Activated CD4-positive, alpha-beta T cell treated with anti-CD3 and anti-CD28 coated beads, Interleukin-2, amount 10 ng/mL, durations not matched to agents 7 days and 5 days (primary cell): ENCODE data around the gene CXCL12. TPM values are rescaled to one million over a fixed set of nuclear protein-coding genes. Genes with fewer than 3 reads are reported as not detected.

Experiments
- CTCF ChIA-PET: fragments of 350-600 bp; sonication (Branson Sonifier 250); formaldehyde crosslinking; loops from one replicate; lab custom pipeline; 2021; ENCODE audit warnings: antibody characterized with exemption; lab: Charles Lee
- POLR2A ChIA-PET: fragments of 350-600 bp; sonication (Branson Sonifier 250); formaldehyde crosslinking; loops from one replicate; lab custom pipeline; 2021; ENCODE audit warnings: antibody characterized with exemption; lab: Charles Lee
- DNase-seq: peaks from one replicate; pipeline ENCODE4 v3.0.0-alpha.2; 2020
- H3K27ac Mint-ChIP-seq: one replicate; pipeline ENCODE4 v1.8.0; 2021; ENCODE audit warnings: mild to moderate bottlenecking, moderate library complexity, mixed read lengths
- H3K27me3 Mint-ChIP-seq: one replicate; pipeline ENCODE4 v1.8.0; 2021; ENCODE audit warnings: mixed read lengths
- H3K36me3 Mint-ChIP-seq: one replicate; pipeline ENCODE4 v1.8.0; 2021; ENCODE audit warnings: low read depth, mixed read lengths
- H3K4me1 Mint-ChIP-seq: one replicate; pipeline ENCODE4 v1.8.0; 2021; ENCODE audit warnings: mixed read lengths
- H3K4me3 Mint-ChIP-seq: one replicate; pipeline ENCODE4 v1.8.0; 2021; ENCODE audit warnings: mild to moderate bottlenecking, moderate library complexity, mixed read lengths
- H3K9me3 Mint-ChIP-seq: one replicate; pipeline ENCODE4 v1.8.0; 2021; ENCODE audit warnings: mixed read lengths
- total RNA-seq, 2 experiments: library from RNA; stranded (reverse); gene quantifications; one replicate each; pipeline ENCODE4 v1.2.3, GENCODE V29; 2021

Gene CXCL12
- total RNA-seq, 2 experiments from 2014 or later, result not detected

DNA sequence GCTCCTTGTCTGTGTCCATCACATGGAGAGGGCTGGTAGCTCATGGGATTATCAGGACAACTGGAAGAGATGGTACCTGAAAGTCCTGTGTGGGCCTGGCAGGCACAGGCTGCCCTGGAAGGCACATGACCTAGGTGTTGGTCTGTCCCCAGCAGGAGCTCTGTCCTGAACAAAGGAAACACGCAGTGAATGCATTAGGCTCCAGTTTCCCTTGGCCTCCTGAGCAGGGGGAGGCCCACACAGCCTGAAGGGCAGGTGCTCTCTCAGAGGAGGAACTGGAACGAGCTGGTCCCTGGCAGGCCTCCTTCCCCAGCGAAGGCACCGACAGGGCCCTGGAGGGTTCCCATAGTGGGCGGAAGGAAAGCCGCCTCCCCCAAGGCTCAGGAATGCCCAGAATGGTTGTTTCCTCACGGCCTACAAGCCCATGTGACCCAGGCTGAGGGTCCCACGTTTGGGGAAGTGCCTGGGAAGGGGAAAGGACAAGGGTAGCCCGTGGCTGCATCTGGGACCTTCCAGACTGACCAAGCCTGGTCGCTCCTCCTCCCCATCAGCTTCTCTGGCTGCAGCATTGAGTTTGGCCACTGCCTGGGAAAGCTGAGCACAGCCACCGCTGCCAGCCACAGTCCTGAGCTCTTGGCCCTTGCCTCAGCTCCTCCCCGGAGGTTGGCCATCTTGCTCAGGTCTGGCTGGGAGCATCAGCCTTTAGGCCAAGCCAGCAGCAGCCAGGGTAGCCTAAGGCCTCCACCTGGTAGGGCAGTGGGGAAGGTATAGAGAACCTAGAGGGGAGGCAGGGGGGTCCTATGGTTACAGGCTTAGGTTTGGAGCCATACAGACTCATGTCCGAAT lies 21.8 kb downstream of the CXCL12 start:
- Mint-ChIP-seq H3K9me3 (no peaks in the 10 kb centered on the region), H3K27ac (no peak overlapping the region), H3K4me3 (no peak overlapping the region), H3K36me3 (no peaks in the 10 kb centered on the region), H3K27me3 (no peaks in the 10 kb centered on the region), H3K4me1 (no peaks in the 10 kb centered on the region)
- ChIA-PET CTCF (no interaction called here), POLR2A (interaction anchor here (0.6 kb wide), 1 partner anchor 498 kb away, joined by 3 read pairs; no protein-coding TSS in a partner anchor)
- DNase-seq, result no peak

DNA sequence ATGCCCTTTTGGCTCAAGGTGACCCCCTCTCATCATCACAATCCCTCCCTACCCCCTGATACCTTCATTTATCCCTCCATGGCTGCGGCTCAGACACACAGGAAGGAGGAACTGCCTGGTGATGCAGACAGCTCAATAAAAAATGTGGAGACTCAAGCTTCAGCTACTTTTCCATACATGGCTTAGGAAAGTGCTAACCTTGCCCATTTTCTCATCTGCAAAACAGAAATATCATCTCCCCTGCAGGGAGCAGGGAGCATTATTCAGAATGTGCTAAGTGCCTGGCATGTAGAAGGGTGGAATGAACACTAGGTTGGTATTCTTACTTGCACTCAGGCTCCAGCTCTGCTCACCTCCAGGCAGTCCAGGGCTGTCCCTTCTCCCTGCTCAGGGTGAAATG lies 23.8 kb downstream of the CXCL12 start:
- H3K4me1 Mint-ChIP-seq, result no peaks in the 10 kb centered on the region
- no peaks in the 10 kb centered on the region for H3K9me3 Mint-ChIP-seq

DNA sequence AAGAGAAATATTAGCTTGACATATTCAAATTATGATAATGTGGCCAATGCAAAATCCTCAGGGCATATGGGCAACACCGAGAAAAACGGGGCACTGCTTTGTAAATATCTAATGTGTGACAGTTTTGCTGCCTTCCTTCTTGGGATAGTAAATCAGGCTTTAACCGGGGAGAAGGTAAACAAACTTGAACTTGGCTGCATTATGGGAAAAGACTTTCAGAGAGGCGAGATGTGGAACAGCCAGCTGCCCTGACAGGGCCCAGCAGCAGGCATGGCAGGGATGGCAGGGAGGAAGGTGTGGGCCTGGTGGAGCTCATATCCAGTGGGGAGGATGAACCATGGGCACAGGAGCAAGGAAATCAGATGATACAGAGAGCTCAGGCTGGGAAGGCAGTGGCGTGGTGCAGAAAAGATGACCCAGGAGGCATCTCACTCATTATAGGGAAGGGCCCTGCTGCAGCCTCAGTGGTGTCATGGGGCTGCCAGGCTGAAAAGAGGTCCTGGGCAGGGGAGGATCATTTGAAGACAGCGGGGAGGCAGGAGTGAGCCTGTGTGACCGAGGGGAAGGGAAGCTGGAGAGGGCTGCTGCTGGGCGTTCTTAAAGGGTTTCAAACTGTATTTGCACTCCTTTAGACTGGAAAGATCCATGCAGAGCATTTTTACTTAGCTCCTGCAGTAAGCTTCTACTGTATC lies 26.7 kb downstream of the CXCL12 start:
- no peaks in the 10 kb centered on the region for H3K27me3 Mint-ChIP-seq
- no peaks in the 10 kb centered on the region for H3K36me3 Mint-ChIP-seq
- CTCF ChIA-PET, result interaction anchor here (1.1 kb wide), 1 partner anchor 13 kb away, joined by 3 read pairs; no protein-coding TSS in a partner anchor
- no peak overlapping the region for H3K27ac Mint-ChIP-seq
- POLR2A ChIA-PET, result no interaction called here
- H3K4me3 Mint-ChIP-seq, result no peak overlapping the region
- H3K9me3 Mint-ChIP-seq, result no peaks in the 10 kb centered on the region
- DNase-seq, result no peak
- H3K4me1 Mint-ChIP-seq, result no peaks in the 10 kb centered on the region

More for the DNA sequence above, 23.8 kb downstream of the CXCL12 start:
- Mint-ChIP-seq H3K4me3 (no peak overlapping the region), H3K27ac (no peak overlapping the region), H3K36me3 (no peaks in the 10 kb centered on the region), H3K27me3 (no peaks in the 10 kb centered on the region)
- POLR2A ChIA-PET, result no interaction called here
- CTCF ChIA-PET, result no interaction called here
- DNase-seq, result no peak

DNA sequence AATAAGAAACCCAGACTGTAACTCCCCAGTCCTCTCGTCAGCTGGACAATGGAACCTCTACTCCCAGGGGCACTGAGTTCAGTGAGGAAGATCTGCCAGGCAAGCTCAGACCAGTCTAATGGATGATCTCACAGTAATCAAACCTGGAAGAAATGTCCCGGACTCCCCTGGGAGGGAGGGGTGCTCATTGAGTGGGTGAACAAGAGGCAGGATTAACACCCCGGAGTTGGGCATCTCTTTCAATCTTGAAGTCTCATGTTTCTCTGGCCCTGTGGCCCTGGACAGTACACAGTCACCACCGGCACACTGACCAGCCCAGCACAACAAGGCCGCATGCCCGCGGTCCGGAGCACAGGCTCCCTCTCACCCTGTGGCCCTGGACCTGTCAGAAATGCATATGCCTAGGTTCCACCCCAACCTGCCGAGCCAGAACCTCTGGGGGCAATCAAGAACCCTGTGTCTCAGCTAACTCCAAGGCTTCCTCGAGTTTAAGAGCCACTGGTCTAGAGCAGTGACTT lies 27.8 kb downstream of the CXCL12 start:
- POLR2A ChIA-PET, result no interaction called here
- no peaks in the 10 kb centered on the region for H3K4me1 Mint-ChIP-seq

DNA sequence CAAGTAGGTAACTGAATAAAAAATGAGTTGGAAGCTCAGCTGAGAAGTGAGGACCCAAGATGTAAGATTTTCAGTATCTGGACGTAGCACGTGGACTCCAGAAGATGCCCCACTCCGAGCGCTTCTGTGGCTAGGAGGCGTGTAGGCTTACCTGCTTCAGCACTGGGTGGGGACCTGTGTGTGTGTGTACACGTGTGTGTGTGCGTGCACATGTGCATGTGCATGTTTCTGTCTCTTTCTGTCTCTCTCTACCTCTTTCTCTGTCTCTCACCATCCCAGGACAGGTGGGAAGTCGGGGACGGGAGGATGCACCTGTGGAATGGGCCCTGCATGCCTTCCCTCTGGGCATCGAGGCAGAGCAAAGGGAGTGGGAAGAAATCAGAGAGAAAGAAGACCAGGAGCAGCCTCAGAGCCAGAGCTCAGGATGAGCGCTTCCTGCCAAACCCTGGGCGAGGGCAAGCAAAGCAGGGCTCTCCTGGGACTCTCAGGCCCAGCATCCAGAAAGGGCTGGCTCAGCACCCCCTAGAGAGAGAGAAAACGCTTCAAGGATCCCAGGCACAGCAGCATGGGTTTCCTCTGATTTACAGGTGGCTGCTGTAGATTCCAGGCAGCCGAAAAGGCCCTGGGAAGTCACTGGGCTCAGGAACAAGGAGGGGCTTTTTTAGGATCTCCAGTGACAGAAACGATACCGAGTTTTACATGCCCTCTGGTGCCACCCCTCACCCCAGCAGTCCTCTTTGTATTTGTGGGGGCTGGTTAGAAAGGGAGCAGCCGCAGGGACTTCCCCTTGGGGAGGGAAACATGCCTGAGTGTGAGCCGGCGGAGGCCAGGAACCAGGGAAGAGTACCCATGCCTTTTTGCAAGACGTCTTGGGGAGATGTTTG lies 28.5 kb downstream of the CXCL12 start:
- ChIA-PET CTCF (interaction anchor here (1.4 kb wide), 1 partner anchor 10 kb away, joined by 4 read pairs; no protein-coding TSS in a partner anchor), POLR2A (no interaction called here)
- no peak for DNase-seq
- no peak overlapping the region for H3K27ac Mint-ChIP-seq
- H3K4me1 Mint-ChIP-seq, result no peaks in the 10 kb centered on the region
- H3K9me3 Mint-ChIP-seq, result no peaks in the 10 kb centered on the region
- H3K36me3 Mint-ChIP-seq, result no peaks in the 10 kb centered on the region
- H3K27me3 Mint-ChIP-seq, result peaks cover 3% of the 10 kb centered on the region
- no peak overlapping the region for H3K4me3 Mint-ChIP-seq

More for the DNA sequence above, 27.8 kb downstream of the CXCL12 start:
- Mint-ChIP-seq H3K4me3 (no peak overlapping the region), H3K9me3 (no peaks in the 10 kb centered on the region), H3K27me3 (peaks cover 2% of the 10 kb centered on the region), H3K27ac (no peak overlapping the region), H3K36me3 (no peaks in the 10 kb centered on the region)
- DNase-seq, result no peak
- CTCF ChIA-PET, result interaction anchor here (0.6 to 1.4 kb wide), 2 partner anchors 10 to 429 kb away, joined by 4 to 6 read pairs; no protein-coding TSS in a partner anchor

DNA sequence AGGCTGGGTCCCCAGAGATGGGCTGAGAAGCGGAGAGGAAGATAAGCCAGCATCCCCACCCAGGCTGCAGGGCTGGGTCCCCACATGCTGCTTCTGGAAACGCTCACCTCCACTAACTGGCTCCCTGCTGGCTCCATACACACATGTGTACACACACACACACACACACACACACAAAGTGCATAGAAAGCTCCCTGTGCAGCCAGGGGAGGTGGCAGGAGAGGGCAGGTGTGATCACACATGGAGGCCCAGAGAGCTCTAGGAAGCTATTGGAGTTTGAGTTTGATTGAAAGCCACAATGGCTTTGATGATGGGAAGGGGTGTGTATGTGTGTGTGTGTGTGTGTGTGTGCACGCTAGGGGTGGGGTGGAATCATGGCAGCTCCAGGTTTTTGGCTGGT lies 29.3 kb downstream of the CXCL12 start:
- no peak for DNase-seq
- H3K36me3 Mint-ChIP-seq, result no peaks in the 10 kb centered on the region
- CTCF ChIA-PET, result no interaction called here
- POLR2A ChIA-PET, result no interaction called here
- peaks cover 3% of the 10 kb centered on the region for H3K27me3 Mint-ChIP-seq
- H3K27ac Mint-ChIP-seq, result no peak overlapping the region
- no peaks in the 10 kb centered on the region for H3K4me1 Mint-ChIP-seq
- no peak overlapping the region for H3K4me3 Mint-ChIP-seq
- no peaks in the 10 kb centered on the region for H3K9me3 Mint-ChIP-seq

DNA sequence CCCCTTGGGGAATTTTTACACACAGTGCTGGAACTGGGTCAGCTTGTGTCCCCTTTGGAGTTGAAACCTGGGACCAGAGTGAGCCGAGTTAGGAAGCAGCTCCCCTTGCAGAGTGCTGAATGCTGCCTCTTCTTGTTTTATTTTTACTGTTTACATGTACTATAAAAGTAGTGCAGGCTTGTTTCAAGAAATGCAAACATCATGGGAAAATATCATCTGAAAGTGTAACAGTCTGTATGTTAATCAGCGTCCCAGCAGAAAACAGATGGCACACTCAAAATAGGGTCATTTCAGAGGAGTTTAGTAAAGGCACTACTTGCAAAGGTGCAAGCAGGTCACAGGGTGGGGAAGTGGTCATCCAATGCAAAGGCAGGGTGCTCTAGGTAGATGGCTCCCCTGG lies 30.1 kb downstream of the CXCL12 start:
- Mint-ChIP-seq H3K36me3 (no peaks in the 10 kb centered on the region), H3K9me3 (no peaks in the 10 kb centered on the region), H3K4me3 (no peak overlapping the region), H3K27me3 (peaks cover 3% of the 10 kb centered on the region), H3K27ac (no peak overlapping the region), H3K4me1 (no peaks in the 10 kb centered on the region)
- CTCF ChIA-PET, result interaction anchor here (0.9 kb wide), 1 partner anchor 685 kb away, joined by 3 read pairs; no protein-coding TSS in a partner anchor
- POLR2A ChIA-PET, result no interaction called here
- no peak for DNase-seq

DNA sequence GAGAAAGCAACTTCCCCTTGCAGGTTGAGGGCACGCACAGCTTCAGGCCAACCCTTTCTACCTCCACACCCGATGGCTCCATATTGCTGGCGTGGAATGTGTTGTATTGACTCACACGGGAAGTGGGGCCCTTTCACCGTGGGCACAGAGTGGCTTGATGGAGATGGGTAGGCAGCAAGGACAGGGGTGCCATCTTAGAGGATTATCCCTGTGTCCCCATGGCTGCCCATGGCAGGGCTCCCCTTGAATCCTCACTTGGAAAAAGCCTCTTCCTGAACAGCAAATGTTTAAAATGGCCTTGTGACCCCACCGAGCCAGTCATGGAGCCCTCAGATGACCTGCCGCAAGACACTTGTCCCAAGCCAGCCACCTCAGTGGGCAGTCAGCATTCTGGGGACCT lies 31.2 kb downstream of the CXCL12 start:
- no peak overlapping the region for H3K4me3 Mint-ChIP-seq
- no peaks in the 10 kb centered on the region for H3K4me1 Mint-ChIP-seq
- no peak for DNase-seq
- CTCF ChIA-PET, result no interaction called here
- POLR2A ChIA-PET, result no interaction called here
- no peaks in the 10 kb centered on the region for H3K9me3 Mint-ChIP-seq
- H3K27ac Mint-ChIP-seq, result no peak overlapping the region
- H3K27me3 Mint-ChIP-seq, result peaks cover 3% of the 10 kb centered on the region
- no peaks in the 10 kb centered on the region for H3K36me3 Mint-ChIP-seq

DNA sequence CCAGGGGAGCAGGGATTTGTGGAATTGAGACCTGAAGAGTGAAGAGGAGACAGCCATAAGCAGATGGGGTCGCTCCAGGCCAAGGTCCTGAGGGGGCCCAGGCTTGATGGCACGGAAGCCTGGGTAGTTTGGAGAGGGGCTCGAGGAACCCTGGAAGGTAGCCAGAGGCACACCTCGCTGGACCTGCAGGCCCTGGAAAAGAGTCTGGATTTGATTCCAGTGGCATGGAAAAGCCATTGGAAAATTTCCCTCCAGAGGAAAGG lies 31.8 kb downstream of the CXCL12 start:
- Mint-ChIP-seq H3K36me3 (no peaks in the 10 kb centered on the region), H3K4me1 (no peaks in the 10 kb centered on the region), H3K27ac (no peak overlapping the region), H3K9me3 (no peaks in the 10 kb centered on the region), H3K4me3 (no peak overlapping the region), H3K27me3 (peaks cover 3% of the 10 kb centered on the region)
- CTCF ChIA-PET, result no interaction called here
- POLR2A ChIA-PET, result no interaction called here
- DNase-seq, result no peak

DNA sequence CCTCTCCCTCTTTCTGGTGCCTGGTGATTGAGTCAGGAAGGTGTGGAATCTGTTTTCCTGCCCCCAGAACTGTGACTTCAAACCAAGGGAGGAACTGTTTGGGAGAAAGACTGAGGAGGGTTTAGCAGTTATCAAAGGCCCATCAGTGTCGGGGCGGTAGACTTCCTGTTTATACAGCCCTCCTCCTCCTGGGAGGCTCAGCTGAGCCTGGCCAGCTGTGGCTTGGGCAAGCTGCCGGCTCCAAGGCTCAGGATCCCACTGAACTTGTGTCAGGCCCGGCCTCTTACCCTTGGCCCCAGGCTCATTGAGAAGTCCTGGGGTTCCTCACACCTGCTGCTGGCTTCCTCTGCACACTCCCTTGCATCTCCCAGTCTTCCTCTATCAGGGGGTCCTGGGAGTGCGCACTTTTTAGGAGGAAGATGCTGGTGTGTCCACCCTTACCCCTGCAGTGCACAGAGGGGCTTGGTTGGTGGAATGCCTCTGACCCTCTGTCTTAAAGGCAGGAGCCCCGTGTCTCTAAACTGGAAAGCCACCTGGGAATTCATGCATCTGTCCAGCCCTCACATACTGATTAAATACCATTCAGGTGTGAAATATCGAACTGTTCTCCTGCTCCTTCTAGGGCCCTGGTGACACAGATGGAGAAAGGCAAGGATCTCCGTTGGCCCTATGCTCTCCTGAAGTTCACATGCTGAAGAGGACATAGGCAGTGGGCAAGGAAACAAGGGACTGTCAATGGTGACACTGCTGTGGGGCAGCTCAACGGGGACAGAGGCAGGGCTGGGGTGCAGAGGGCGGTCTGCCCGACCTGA lies 32.4 kb downstream of the CXCL12 start:
- no peak for DNase-seq
- no peaks in the 10 kb centered on the region for H3K9me3 Mint-ChIP-seq
- ChIA-PET POLR2A (no interaction called here), CTCF (no interaction called here)
- H3K27ac Mint-ChIP-seq, result no peak overlapping the region
- peaks cover 3% of the 10 kb centered on the region for H3K27me3 Mint-ChIP-seq
- H3K4me3 Mint-ChIP-seq, result no peak overlapping the region
- H3K4me1 Mint-ChIP-seq, result no peaks in the 10 kb centered on the region
- no peaks in the 10 kb centered on the region for H3K36me3 Mint-ChIP-seq

DNA sequence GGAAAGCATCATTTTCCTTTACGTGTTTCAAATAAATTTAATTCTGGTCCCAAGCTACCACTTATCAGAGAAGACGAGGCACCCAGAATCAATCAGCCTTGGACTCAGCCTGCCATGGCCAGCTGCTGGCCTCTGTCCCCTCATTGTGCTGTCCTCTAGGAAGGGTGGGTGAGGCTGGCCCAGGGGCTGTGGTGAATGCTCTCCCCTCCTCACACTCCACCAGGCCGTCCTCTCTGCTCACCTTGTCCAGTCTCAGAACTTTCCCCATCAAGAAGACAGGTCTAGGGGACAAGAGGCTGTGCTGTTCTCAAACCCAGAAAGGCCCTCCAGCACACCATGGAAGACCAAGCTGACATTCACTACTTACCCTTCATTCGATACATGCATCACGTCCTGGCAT lies 36.4 kb downstream of the CXCL12 start:
- Mint-ChIP-seq H3K36me3 (no peaks in the 10 kb centered on the region), H3K9me3 (no peaks in the 10 kb centered on the region), H3K27ac (no peak overlapping the region), H3K4me3 (no peak overlapping the region), H3K27me3 (peaks cover 3% of the 10 kb centered on the region), H3K4me1 (no peaks in the 10 kb centered on the region)
- POLR2A ChIA-PET, result no interaction called here
- no peak for DNase-seq
- CTCF ChIA-PET, result no interaction called here
